HG03439 (cell line): Measurements from ENCODE around the gene GALNT1.
"Not testable (repeated sequence)": the region's sequence is repeated elsewhere in the genome, so short reads cannot be mapped to it uniquely, and the experiment has no call there.

Experiments used
- ATAC-seq: cut with Tn5 transposase; IDR thresholded peaks from one replicate; pipeline ENCODE4 v1.9.1; 2021; ENCODE audit warnings: mild to moderate bottlenecking, moderate library complexity; ENCODE audit not compliant: unreplicated experiment

The GALNT1 gene

GRCh38 chr18:35581546-35581897, at the start of gene GALNT1:
Gene GALNT1 (plus strand): TSS chr18:35581740. CDS start chr18:35654663, 72,923 bp downstream.
- no peak for ATAC-seq

GRCh38 chr18:35533916-35534405, 47.6 kb upstream of the GALNT1 start:
- ATAC-seq: no peak

- no peak for ATAC-seq
Observed at GRCh38 chr18:35535297-35535696, 46.2 kb upstream of the GALNT1 start.

- ATAC-seq: no peak
Observed at GRCh38 chr18:35542356-35542755, 39.2 kb upstream of the GALNT1 start.

- no peak for ATAC-seq
Observed at GRCh38 chr18:35547008-35547605, 34.4 kb upstream of the GALNT1 start.

GRCh38 chr18:35549564-35549963, 32.0 kb upstream of the GALNT1 start:
- no peak for ATAC-seq

- no peak for ATAC-seq
Observed at GRCh38 chr18:35553300-35553699, 28.2 kb upstream of the GALNT1 start.

GRCh38 chr18:35555538-35555937, 26.0 kb upstream of the GALNT1 start:
- ATAC-seq: not testable (repeated sequence)

GRCh38 chr18:35559867-35560266, 21.7 kb upstream of the GALNT1 start:
- ATAC-seq: no peak

GRCh38 chr18:35564795-35565453, 16.6 kb upstream of the GALNT1 start:
- ATAC-seq: peak; percentile 71

- no peak for ATAC-seq
Observed at GRCh38 chr18:35566019-35566418, 15.5 kb upstream of the GALNT1 start.

- ATAC-seq: no peak
Observed at GRCh38 chr18:35570182-35570581, 11.4 kb upstream of the GALNT1 start.

- ATAC-seq: no peak
Observed at GRCh38 chr18:35571138-35571537, 10.4 kb upstream of the GALNT1 start.

GRCh38 chr18:35572644-35573043, 8.9 kb upstream of the GALNT1 start:
- ATAC-seq: no peak

GRCh38 chr18:35573531-35573930, 8.0 kb upstream of the GALNT1 start:
- no peak for ATAC-seq

GRCh38 chr18:35576240-35576845, 5.2 kb upstream of the GALNT1 start:
- ATAC-seq: not testable (repeated sequence)

GRCh38 chr18:35577045-35577848, 4.3 kb upstream of the GALNT1 start:
- peak; percentile 63 for ATAC-seq

GRCh38 chr18:35578481-35578880, 3.1 kb upstream of the GALNT1 start:
- no peak for ATAC-seq

GRCh38 chr18:35578936-35579335, 2.6 kb upstream of the GALNT1 start:
- no peak for ATAC-seq

- peak; percentile 47 for ATAC-seq
Observed at GRCh38 chr18:35580701-35581539, 620 bp upstream of the GALNT1 start.
